Chondrocyte (in vitro differentiated cells): ENCODE measurements around the gene COL5A3. TPM values are rescaled to one million over a fixed set of nuclear protein-coding genes. Genes with fewer than 3 reads are reported as not detected.

Source experiments
- DNase-seq: peaks from one replicate; pipeline ENCODE4 v3.0.0; 2021; ENCODE audit warnings: mixed read lengths, low spot score
- H3K27ac Mint-ChIP-seq: one replicate; pipeline ENCODE4 v1.8.0; 2021; ENCODE audit warnings: mild to moderate bottlenecking, moderate library complexity, mixed read lengths; ENCODE audit not compliant: unreplicated experiment
- H3K27me3 Mint-ChIP-seq: 2 replicates; pipeline ENCODE4 v1.8.0; 2021; ENCODE audit warnings: low read depth, mixed read lengths
- H3K36me3 Mint-ChIP-seq: 2 replicates; pipeline ENCODE4 v1.8.0; 2021; ENCODE audit warnings: low read depth, mixed read lengths
- H3K4me1 Mint-ChIP-seq: 2 replicates; pipeline ENCODE4 v1.8.0; 2021; ENCODE audit warnings: low read depth, mild to moderate bottlenecking, mixed read lengths
- H3K4me3 Mint-ChIP-seq: one replicate; pipeline ENCODE4 v1.8.0; 2021; ENCODE audit warnings: mild to moderate bottlenecking, moderate library complexity, mixed read lengths; ENCODE audit not compliant: unreplicated experiment
- H3K9me3 Mint-ChIP-seq: 2 replicates; pipeline ENCODE4 v1.8.0; 2021; ENCODE audit warnings: low read depth, mixed read lengths
- total RNA-seq: library from RNA; stranded (reverse); gene quantifications from 3 replicates; pipeline ENCODE4 v1.2.1, GENCODE V29; 2021
- TF ChIP-seq, protein P1 (sequence below): fragments of 200-600 bp; sonication (generic); IDR thresholded peaks from 2 replicates; pipeline ENCODE4 v1.5.0; 2021; ENCODE audit warnings: antibody characterized with exemption, mild to moderate bottlenecking, moderate library complexity

Gene COL5A3
- total RNA-seq, 1 donor from 2014 or later: 65.9 TPM

DNA sequence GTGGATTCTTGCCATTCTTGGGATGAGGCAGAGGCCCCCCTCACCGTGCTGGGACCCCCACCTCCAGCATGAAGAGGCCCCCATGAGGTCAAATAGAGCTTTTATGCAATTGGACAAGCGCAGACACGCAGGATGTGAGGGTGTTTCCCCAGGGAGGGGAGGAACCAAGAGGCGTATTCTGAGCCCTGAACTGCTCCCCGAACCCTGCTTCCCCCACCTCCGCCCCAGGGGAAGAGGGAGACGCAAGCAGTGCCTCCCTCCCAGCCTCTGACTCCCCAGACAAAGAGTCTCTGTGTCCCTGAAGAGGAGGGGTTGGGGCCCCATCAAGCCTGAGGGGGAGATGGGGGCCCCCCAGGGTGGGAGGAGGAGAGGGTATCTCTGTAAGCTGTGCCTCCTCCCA, 1.7 kb upstream of the COL5A3 start:
- Mint-ChIP-seq H3K27me3 (peaks cover 22% of the 10 kb centered on the region), H3K36me3 (no peaks in the 10 kb centered on the region)

DNA sequence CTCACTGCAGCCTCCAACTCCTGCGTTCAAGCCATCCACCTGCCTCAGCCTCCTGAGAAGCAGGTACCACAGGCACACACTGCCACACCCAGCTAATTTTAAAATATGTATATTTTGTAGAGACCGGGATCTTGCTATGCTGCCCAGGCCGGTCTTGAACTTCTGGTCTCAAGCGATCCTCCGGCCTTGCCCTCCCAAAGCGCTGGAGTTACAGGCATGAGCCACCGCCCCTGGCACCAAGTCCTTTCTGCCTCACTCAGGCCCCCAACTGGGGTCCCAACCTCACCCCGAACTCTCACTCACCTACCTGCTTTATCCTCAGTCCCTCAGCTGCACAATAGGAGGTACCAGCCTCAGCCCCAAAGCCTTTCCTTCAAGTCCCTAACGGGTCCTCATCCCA, 635 bp upstream of the COL5A3 start:
- TF ChIP-seq, protein P1, sequence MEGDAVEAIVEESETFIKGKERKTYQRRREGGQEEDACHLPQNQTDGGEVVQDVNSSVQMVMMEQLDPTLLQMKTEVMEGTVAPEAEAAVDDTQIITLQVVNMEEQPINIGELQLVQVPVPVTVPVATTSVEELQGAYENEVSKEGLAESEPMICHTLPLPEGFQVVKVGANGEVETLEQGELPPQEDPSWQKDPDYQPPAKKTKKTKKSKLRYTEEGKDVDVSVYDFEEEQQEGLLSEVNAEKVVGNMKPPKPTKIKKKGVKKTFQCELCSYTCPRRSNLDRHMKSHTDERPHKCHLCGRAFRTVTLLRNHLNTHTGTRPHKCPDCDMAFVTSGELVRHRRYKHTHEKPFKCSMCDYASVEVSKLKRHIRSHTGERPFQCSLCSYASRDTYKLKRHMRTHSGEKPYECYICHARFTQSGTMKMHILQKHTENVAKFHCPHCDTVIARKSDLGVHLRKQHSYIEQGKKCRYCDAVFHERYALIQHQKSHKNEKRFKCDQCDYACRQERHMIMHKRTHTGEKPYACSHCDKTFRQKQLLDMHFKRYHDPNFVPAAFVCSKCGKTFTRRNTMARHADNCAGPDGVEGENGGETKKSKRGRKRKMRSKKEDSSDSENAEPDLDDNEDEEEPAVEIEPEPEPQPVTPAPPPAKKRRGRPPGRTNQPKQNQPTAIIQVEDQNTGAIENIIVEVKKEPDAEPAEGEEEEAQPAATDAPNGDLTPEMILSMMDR: no peak
- H3K27me3 Mint-ChIP-seq: peaks cover 22% of the 10 kb centered on the region

More for the DNA sequence above, 1.7 kb upstream of the COL5A3 start:
- H3K4me3 Mint-ChIP-seq: no peak overlapping the region
- H3K27ac Mint-ChIP-seq: no peak overlapping the region
- peaks cover 27% of the 10 kb centered on the region for H3K4me1 Mint-ChIP-seq
- no peaks in the 10 kb centered on the region for H3K9me3 Mint-ChIP-seq
- no peak for DNase-seq
- TF ChIP-seq, protein P1: no peak

GRCh38 chr19:10009714-10010224, 535 bp downstream of the COL5A3 start:
- TF ChIP-seq, protein P1: no peak
- H3K36me3 Mint-ChIP-seq: peaks cover 4% of the 10 kb centered on the region
- H3K4me1 Mint-ChIP-seq: peaks cover 40% of the 10 kb centered on the region
- peaks cover 22% of the 10 kb centered on the region for H3K27me3 Mint-ChIP-seq
- DNase-seq: no peak
- H3K4me3 Mint-ChIP-seq: peak overlapping the region; percentile 81
- H3K9me3 Mint-ChIP-seq: no peaks in the 10 kb centered on the region
- H3K27ac Mint-ChIP-seq: peak overlapping the region; percentile 19

More for the DNA sequence above, 635 bp upstream of the COL5A3 start:
- no peak for DNase-seq
- Mint-ChIP-seq H3K9me3 (no peaks in the 10 kb centered on the region), H3K36me3 (no peaks in the 10 kb centered on the region), H3K4me1 (peaks cover 37% of the 10 kb centered on the region), H3K27ac (no peak overlapping the region), H3K4me3 (peak overlapping the region; percentile 66)

- Mint-ChIP-seq H3K27ac (peak overlapping the region; percentile 95), H3K4me3 (peak overlapping the region; percentile 60)
- TF ChIP-seq, protein P1: no peak
These were observed 2.0 kb downstream of the COL5A3 start for GRCh38 chr19:10008184-10008765.

DNA sequence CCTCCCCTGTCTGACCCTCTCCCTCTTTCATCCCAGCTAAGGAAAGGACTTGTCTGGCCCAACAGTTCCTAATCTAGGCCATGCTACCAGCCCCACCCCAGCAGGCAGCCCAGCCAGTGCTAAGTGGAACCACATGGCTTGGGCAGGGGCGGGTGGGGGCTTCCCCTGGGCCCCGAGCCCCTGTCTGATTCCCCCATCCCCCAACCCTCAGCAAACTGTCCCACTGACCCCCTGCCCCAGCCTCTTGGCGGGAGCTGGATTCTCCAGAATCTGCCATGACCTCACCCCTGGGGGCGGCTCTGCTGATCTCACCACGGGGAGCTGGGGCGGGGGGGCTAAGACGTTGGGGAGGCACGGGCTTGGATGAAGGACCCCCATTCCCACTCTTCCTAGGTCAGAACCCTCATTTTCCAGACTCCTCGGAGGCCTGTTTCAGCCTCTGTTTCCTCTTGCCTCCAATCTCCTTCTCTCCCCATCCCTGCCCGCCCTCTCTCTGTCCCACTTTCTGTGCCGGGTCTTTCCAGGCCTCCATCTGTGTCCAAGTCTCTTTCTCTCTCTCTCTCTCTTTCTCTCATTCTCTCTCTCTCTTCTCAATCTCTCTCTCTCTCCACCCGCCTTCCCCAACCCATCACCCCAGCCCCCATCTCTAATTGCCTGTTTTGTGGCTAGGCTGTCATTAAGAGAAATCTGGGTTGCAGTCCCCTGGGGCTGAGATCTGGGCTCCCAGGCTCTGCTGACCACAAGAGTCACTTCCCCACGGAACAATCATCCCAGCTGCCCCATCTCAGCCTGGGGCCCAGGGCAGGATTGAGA, 2.7 kb downstream of the COL5A3 start:
- no peaks in the 10 kb centered on the region for H3K9me3 Mint-ChIP-seq
- H3K36me3 Mint-ChIP-seq: peaks cover 13% of the 10 kb centered on the region
- TF ChIP-seq, protein P1: no peak
- DNase-seq: no peak
- peak overlapping the region; percentile 60 for H3K4me3 Mint-ChIP-seq
- H3K27ac Mint-ChIP-seq: peak overlapping the region; percentile 95
- H3K27me3 Mint-ChIP-seq: peaks cover 12% of the 10 kb centered on the region
- H3K4me1 Mint-ChIP-seq: peaks cover 40% of the 10 kb centered on the region

More at GRCh38 chr19:10008184-10008765, 2.0 kb downstream of the COL5A3 start:
- no peak for DNase-seq
- H3K9me3 Mint-ChIP-seq: no peaks in the 10 kb centered on the region
- peaks cover 6% of the 10 kb centered on the region for H3K36me3 Mint-ChIP-seq
- H3K27me3 Mint-ChIP-seq: peaks cover 17% of the 10 kb centered on the region
- H3K4me1 Mint-ChIP-seq: peaks cover 40% of the 10 kb centered on the region
